HFF-Myc (cell line): Measurements from ENCODE around the gene MADCAM1.

ENCODE experiments used
- DNase-seq: peaks from one replicate; pipeline ENCODE4 v3.0.0-alpha.2; 2011; ENCODE audit warnings: low read depth; ENCODE audit errors: extremely low read depth
- H3K4me3 ChIP-seq: replicated peaks from 2 replicates; pipeline ENCODE4 v1.5.1; 2011; ENCODE audit warnings: low read depth, mild to moderate bottlenecking, control low read depth, low read length
- CTCF ChIP-seq: IDR thresholded peaks from 2 replicates; pipeline ENCODE4 v1.5.1; 2012; ENCODE audit warnings: mild to moderate bottlenecking, low read depth, low read length, control low read depth; ENCODE audit errors: missing control alignments

MADCAM1 gene

GRCh38 chr19:468587-469256, 27.6 kb upstream of the MADCAM1 start:
- TF ChIP-seq CTCF = no peak
- H3K4me3 ChIP-seq = no peak overlapping the region
- DNase-seq = no peak

- H3K4me3 ChIP-seq = no peak overlapping the region
- DNase-seq = no peak
- TF ChIP-seq CTCF = no peak
Measured at GRCh38 chr19:469833-470232, 26.5 kb upstream of the MADCAM1 start.

GRCh38 chr19:470701-471100, 25.6 kb upstream of the MADCAM1 start:
- DNase-seq = no peak
- TF ChIP-seq CTCF = no peak
- no peak overlapping the region for H3K4me3 ChIP-seq

GRCh38 chr19:472005-472858, 24.1 kb upstream of the MADCAM1 start:
- TF ChIP-seq CTCF = no peak
- no peak overlapping the region for H3K4me3 ChIP-seq
- DNase-seq = no peak

- no peak overlapping the region for H3K4me3 ChIP-seq
- TF ChIP-seq CTCF = no peak
- no peak for DNase-seq
Measured at GRCh38 chr19:474126-475078, 21.9 kb upstream of the MADCAM1 start.

GRCh38 chr19:475360-475759, 20.9 kb upstream of the MADCAM1 start:
- TF ChIP-seq CTCF = no peak
- no peak overlapping the region for H3K4me3 ChIP-seq
- no peak for DNase-seq
